Measurements from ENCODE around the gene STK24.

STK24 gene

GRCh38 chr13:98405690-98406344 is 171.1 kb downstream of the STK24 start:
- Histone ChIP-seq H3K9me3 (no peaks in the 10 kb centered on the region), H3K27ac (no peak overlapping the region), H3K36me3 (no peaks in the 10 kb centered on the region), H3K4me1 (ENCODE audit: control insufficient read depth in 1 of 2, insufficient read depth in 1 of 2, low read depth in 1 of 2, low read length in 1 of 2) (peaks cover 20 to 21% of the 10 kb centered on the region in 2 experiments), H3K27me3 (no peaks in the 10 kb centered on the region), H3K4me3 (ENCODE audit: low read depth in 1 of 2, low read length in 1 of 2) (no peak overlapping the region)
- no peak for TF ChIP-seq CTCF (IDR thresholded peaks at IDR 0.05)

DNA sequence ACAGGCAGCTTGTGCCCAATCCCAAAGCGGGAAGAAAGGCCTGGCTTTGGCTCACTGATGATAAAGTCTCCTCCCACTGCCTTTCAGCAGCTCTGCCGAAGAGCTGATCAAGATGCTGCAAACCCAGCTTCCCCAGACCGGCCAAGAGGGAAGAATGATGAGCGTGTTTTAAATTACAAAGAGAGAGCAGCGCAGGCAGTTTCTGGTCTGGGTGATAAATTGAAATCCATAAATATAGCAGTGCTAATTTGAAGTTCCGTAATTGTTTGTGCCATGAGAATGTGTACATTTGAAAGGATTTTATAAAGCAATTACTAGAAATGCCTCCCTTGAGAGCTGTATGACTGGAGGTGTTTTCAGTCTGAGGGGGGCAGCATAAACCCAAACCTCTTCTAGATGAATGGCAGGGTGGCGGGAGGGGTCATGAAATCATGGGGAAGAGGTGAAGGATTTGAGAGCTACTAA is 171.8 kb downstream of the STK24 start:
- H3K9me3 ChIP-seq, result no peaks in the 10 kb centered on the region
- H3K4me1 ChIP-seq (ENCODE audit: control insufficient read depth in 1 of 2, insufficient read depth in 1 of 2, low read depth in 1 of 2, low read length in 1 of 2), result peaks cover 19% of the 10 kb centered on the region in 2 experiments
- no peaks in the 10 kb centered on the region for H3K36me3 ChIP-seq
- TF ChIP-seq CTCF (IDR thresholded peaks at IDR 0.05), result no peak
- no peak overlapping the region for H3K27ac ChIP-seq
- H3K4me3 ChIP-seq (ENCODE audit: low read depth in 1 of 2, low read length in 1 of 2), result no peak overlapping the region
- no peaks in the 10 kb centered on the region for H3K27me3 ChIP-seq

- no peaks in the 10 kb centered on the region for H3K9me3 ChIP-seq
Observed at GRCh38 chr13:98403076-98403475, 173.8 kb downstream of the STK24 start.

GRCh38 chr13:98401934-98402333 is 175.0 kb downstream of the STK24 start:
- no peak for TF ChIP-seq CTCF (IDR thresholded peaks at IDR 0.05)
- H3K4me3 ChIP-seq (ENCODE audit: low read depth in 1 of 2, low read length in 1 of 2), result no peak overlapping the region
- H3K4me1 ChIP-seq (ENCODE audit: control insufficient read depth in 1 of 2, insufficient read depth in 1 of 2, low read depth in 1 of 2, low read length in 1 of 2), result no peaks in the 10 kb centered on the region
- no peaks in the 10 kb centered on the region for H3K9me3 ChIP-seq
- no peak overlapping the region for H3K27ac ChIP-seq
- H3K36me3 ChIP-seq, result no peaks in the 10 kb centered on the region
- peaks cover 16% of the 10 kb centered on the region for H3K27me3 ChIP-seq

More at GRCh38 chr13:98403076-98403475, 173.8 kb downstream of the STK24 start:
- H3K27me3 ChIP-seq, result peaks cover 9% of the 10 kb centered on the region
- TF ChIP-seq CTCF (IDR thresholded peaks at IDR 0.05), result no peak
- no peaks in the 10 kb centered on the region for H3K36me3 ChIP-seq
- no peaks in the 10 kb centered on the region for H3K4me1 ChIP-seq (ENCODE audit: control insufficient read depth in 1 of 2, insufficient read depth in 1 of 2, low read depth in 1 of 2, low read length in 1 of 2)
- H3K27ac ChIP-seq, result no peak overlapping the region
- H3K4me3 ChIP-seq (ENCODE audit: low read depth in 1 of 2, low read length in 1 of 2), result no peak overlapping the region

GRCh38 chr13:98399756-98400155 is 177.2 kb downstream of the STK24 start:
- Histone ChIP-seq H3K4me3 (ENCODE audit: low read depth in 1 of 2, low read length in 1 of 2) (no peak overlapping the region), H3K27me3 (peaks cover 16% of the 10 kb centered on the region), H3K27ac (no peak overlapping the region), H3K9me3 (no peaks in the 10 kb centered on the region), H3K4me1 (ENCODE audit: control insufficient read depth in 1 of 2, insufficient read depth in 1 of 2, low read depth in 1 of 2, low read length in 1 of 2) (no peaks in the 10 kb centered on the region), H3K36me3 (no peaks in the 10 kb centered on the region)
- no peak for TF ChIP-seq CTCF (IDR thresholded peaks at IDR 0.05)
